ENCODE data around the gene OGDH. TPM values are rescaled to one million over a fixed set of nuclear protein-coding genes. Genes with fewer than 3 reads are reported as not detected.
"Not testable (repeated sequence)": the region's sequence is repeated elsewhere in the genome, so short reads cannot be mapped to it uniquely, and the experiment has no call there.

OGDH gene
- total and polyA plus RNA-seq, 3 donors from 2014 or later = 82.4 to 95.1 (median 87.0) TPM

GRCh38 chr7:44590910-44591309 is 15.5 kb upstream of the OGDH start:
- WGBS, 2 donors = 78 to 88% methylated on average over 1 of the region's 1 CpG
- Histone ChIP-seq H3K27me3 (no peaks in the 10 kb centered on the region), H3K4me1 (no peaks in the 10 kb centered on the region), H3K36me3 (ENCODE audit: low read depth, missing control alignments) (no peaks in the 10 kb centered on the region), H3K27ac (no peak overlapping the region), H3K9me3 (no peaks in the 10 kb centered on the region), H3K4me3 (no peak overlapping the region)
- intact Hi-C loops (cut with DNase I; ENCODE audit: low total_unique reads) = no loop called here
- no peak for DNase-seq
- TF ChIP-seq, protein P1, sequence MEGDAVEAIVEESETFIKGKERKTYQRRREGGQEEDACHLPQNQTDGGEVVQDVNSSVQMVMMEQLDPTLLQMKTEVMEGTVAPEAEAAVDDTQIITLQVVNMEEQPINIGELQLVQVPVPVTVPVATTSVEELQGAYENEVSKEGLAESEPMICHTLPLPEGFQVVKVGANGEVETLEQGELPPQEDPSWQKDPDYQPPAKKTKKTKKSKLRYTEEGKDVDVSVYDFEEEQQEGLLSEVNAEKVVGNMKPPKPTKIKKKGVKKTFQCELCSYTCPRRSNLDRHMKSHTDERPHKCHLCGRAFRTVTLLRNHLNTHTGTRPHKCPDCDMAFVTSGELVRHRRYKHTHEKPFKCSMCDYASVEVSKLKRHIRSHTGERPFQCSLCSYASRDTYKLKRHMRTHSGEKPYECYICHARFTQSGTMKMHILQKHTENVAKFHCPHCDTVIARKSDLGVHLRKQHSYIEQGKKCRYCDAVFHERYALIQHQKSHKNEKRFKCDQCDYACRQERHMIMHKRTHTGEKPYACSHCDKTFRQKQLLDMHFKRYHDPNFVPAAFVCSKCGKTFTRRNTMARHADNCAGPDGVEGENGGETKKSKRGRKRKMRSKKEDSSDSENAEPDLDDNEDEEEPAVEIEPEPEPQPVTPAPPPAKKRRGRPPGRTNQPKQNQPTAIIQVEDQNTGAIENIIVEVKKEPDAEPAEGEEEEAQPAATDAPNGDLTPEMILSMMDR (IDR thresholded peaks at IDR 0.05) = no peak
- TF ChIP-seq POLR2A (IDR thresholded peaks at IDR 0.05) = no peak

DNA sequence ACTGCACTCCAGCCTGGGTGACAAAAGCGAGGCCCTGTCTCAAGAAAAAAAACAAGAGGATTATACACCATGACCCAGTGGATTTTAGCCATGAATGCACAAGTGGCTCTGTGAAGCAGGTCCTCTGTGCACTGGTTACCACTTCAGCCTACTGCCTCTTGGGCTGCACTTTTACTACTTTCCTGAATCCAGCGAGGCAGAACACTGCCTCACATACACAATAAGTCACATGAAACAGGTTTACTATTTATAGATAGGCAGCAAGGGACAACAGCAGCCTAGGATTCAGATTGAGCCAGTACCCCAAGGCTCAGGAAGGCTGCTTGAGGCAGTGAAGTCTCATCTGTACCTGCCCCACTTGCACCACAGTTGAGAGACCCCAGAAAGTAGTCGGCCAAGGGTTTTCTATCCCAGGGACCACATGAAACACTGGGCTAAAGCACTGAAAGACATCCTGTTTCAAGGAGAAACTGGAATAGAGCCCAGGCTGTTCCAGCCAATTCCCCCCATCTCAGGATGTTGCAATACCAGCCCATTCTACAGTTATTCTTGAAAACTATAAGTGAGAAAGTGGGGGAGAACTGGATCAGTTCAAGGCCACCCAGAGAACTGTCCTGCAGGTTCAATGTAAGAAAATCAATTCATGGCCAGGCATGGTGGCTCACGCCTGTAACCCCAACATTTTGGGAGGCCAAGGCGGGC is 10.3 kb upstream of the OGDH start:
- intact Hi-C loops (cut with DNase I; ENCODE audit: low total_unique reads) = no loop called here
- DNase-seq = no peak

GRCh38 chr7:44597181-44597580 is 9.2 kb upstream of the OGDH start:
- H3K27me3 ChIP-seq; intact Hi-C loops (cut with DNase I; ENCODE audit: low total_unique reads); H3K36me3 ChIP-seq (ENCODE audit: low read depth, missing control alignments); H3K27ac ChIP-seq; H3K4me1 ChIP-seq; DNase-seq; H3K9me3 ChIP-seq; H3K4me3 ChIP-seq: not testable (repeated sequence)
- 87 to 93% methylated on average over 8 of the region's 8 CpGs for WGBS, 2 donors

More for the DNA sequence above, 10.3 kb upstream of the OGDH start:
- TF ChIP-seq POLR2A (IDR thresholded peaks at IDR 0.05) = no peak
- TF ChIP-seq, protein P1 (IDR thresholded peaks at IDR 0.05) = no peak
- Histone ChIP-seq H3K36me3 (ENCODE audit: low read depth, missing control alignments) (no peaks in the 10 kb centered on the region), H3K4me3 (no peak overlapping the region), H3K9me3 (no peaks in the 10 kb centered on the region), H3K27ac (no peak overlapping the region), H3K27me3 (no peaks in the 10 kb centered on the region), H3K4me1 (no peaks in the 10 kb centered on the region)
- 88 to 90% methylated on average over 5 of the region's 5 CpGs for WGBS, 2 donors

GRCh38 chr7:44599222-44599621 is 7.2 kb upstream of the OGDH start:
- no peak overlapping the region for H3K4me3 ChIP-seq
- intact Hi-C loops (cut with DNase I; ENCODE audit: low total_unique reads) = no loop called here
- DNase-seq = no peak
- no peaks in the 10 kb centered on the region for H3K36me3 ChIP-seq (ENCODE audit: low read depth, missing control alignments)
- WGBS, 2 donors = 60 to 61% methylated on average over 3 of the region's 3 CpGs
- TF ChIP-seq POLR2A (IDR thresholded peaks at IDR 0.05) = no peak
- TF ChIP-seq, protein P1 (IDR thresholded peaks at IDR 0.05) = no peak
- H3K27ac ChIP-seq = no peak overlapping the region
- no peaks in the 10 kb centered on the region for H3K9me3 ChIP-seq
- no peaks in the 10 kb centered on the region for H3K27me3 ChIP-seq
- no peaks in the 10 kb centered on the region for H3K4me1 ChIP-seq

DNA sequence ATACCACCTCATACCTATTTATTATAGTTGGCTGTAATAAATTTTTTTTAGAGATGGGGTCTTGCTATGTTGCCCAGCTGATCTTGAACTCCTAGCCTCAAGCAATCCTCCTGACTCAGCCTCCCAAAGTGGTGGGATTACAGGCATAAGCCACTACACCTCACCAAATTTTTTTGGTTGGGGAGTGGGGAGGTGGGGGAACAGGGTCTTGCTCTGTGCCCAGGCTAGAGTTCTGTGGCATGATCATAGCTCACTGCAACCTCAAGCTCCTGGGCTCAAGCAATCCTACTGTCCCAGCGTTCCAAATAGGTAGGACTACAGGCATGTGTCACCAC is 3.9 kb upstream of the OGDH start:
- no peaks in the 10 kb centered on the region for H3K36me3 ChIP-seq (ENCODE audit: low read depth, missing control alignments)
- no peak for DNase-seq
- H3K27me3 ChIP-seq = no peaks in the 10 kb centered on the region
- H3K4me1 ChIP-seq = peaks cover 7% of the 10 kb centered on the region
- H3K27ac ChIP-seq = no peak overlapping the region
- TF ChIP-seq POLR2A (IDR thresholded peaks at IDR 0.05) = no peak
- TF ChIP-seq, protein P1 (IDR thresholded peaks at IDR 0.05) = no peak
- intact Hi-C loops (cut with DNase I; ENCODE audit: low total_unique reads) = no loop called here
- WGBS, 2 donors = 70 to 76% methylated on average over 1 of the region's 1 CpG
- H3K9me3 ChIP-seq = no peaks in the 10 kb centered on the region
- no peak overlapping the region for H3K4me3 ChIP-seq

All from testis (tissue), 3 donors.